Measurements from ENCODE around the gene AAK1.

- TF ChIP-seq CTCF (IDR thresholded peaks at IDR 0.05) (no peak), POLR2A (IDR thresholded peaks at IDR 0.05) (no peak), POLR2AphosphoS5 (IDR thresholded peaks at IDR 0.05; ENCODE audit: insufficient read depth in 1 of 2, low read depth in 1 of 2) (no peak)
Measured at GRCh38 chr2:69564604-69565003, 78.9 kb downstream of the AAK1 start.
